Measurements from ENCODE around the gene TULP4.

TULP4 gene, protein sequence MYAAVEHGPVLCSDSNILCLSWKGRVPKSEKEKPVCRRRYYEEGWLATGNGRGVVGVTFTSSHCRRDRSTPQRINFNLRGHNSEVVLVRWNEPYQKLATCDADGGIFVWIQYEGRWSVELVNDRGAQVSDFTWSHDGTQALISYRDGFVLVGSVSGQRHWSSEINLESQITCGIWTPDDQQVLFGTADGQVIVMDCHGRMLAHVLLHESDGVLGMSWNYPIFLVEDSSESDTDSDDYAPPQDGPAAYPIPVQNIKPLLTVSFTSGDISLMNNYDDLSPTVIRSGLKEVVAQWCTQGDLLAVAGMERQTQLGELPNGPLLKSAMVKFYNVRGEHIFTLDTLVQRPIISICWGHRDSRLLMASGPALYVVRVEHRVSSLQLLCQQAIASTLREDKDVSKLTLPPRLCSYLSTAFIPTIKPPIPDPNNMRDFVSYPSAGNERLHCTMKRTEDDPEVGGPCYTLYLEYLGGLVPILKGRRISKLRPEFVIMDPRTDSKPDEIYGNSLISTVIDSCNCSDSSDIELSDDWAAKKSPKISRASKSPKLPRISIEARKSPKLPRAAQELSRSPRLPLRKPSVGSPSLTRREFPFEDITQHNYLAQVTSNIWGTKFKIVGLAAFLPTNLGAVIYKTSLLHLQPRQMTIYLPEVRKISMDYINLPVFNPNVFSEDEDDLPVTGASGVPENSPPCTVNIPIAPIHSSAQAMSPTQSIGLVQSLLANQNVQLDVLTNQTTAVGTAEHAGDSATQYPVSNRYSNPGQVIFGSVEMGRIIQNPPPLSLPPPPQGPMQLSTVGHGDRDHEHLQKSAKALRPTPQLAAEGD (N-terminal part only)

DNA sequence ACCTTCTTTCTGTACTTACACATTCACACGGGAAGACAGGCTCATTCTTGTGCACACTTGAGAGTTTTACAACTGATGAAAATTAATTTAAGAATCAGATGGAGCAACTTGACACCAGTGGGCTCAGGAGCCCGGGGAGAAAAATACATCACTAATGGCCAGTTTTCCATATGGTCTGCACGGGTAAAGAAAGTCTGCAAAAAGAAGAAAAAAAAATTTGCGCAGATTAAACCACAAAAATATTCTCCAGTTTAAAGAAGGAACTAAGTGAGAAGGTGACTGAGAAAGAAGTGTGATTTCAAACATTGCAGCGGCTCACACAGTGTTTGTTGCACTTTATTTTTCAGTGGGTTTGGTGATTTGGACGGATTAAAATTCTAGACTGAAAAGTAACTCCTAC, at the start of gene TULP4:
TSS of gene TULP4 (plus strand) at position 301 of the 400 bp plus-strand sequence. CDS start 1,552 bp downstream, outside the sequence.
- DNase-seq (ENCODE audit: low spot score) = no peak

DNA sequence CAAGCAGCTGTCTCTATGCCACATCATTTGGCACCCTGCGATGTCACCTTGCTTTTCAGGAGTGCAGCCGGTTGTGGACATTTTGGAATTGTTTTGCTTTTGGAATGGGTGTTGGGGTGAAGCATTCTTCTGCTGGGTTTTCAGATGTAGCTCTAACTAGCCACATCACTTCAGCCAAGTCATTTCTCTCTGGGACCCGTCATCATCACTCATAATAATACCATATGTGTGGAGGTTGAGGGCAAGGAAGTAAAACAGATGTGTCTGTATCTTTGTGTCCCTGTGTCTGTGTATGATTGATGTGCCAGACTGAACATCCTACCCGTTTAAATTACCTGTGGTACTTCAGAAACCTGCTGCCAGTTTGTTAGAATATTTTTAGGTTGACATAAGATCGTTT, 49.5 kb upstream of the TULP4 start:
- no peak for DNase-seq (ENCODE audit: low spot score)

GRCh38 chr6:158264180-158264579, 48.1 kb upstream of the TULP4 start:
- DNase-seq (ENCODE audit: low spot score) = no peak

DNA sequence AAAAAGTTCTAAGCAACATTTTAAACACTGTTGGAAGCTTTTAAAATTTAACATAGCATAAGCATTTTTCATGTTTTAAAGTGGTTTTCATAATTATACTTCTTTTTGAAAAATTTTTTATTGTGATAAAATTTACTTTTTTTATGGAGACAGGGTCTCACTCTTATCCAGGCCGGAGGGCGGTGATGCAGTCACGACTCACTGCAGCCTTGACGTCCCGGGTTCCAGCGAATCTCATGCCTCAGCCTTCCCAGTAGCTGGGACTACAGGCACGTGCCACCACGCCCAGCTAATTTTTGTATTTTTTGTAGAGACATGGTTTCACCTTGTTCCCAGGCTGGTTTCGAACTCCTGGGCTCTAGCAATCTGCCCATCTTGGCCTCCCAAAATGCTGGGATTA, 46.1 kb upstream of the TULP4 start:
- DNase-seq (ENCODE audit: low spot score) = no peak

- DNase-seq (ENCODE audit: low spot score) = no peak
Observed at GRCh38 chr6:158268361-158269147, 43.7 kb upstream of the TULP4 start.

- DNase-seq (ENCODE audit: low spot score) = no peak
Observed at GRCh38 chr6:158269657-158270056, 42.6 kb upstream of the TULP4 start.

GRCh38 chr6:158270389-158271127, 41.7 kb upstream of the TULP4 start:
- no peak for DNase-seq (ENCODE audit: low spot score)

- DNase-seq (ENCODE audit: low spot score) = no peak
Observed at GRCh38 chr6:158272324-158272723, 39.9 kb upstream of the TULP4 start.

DNA sequence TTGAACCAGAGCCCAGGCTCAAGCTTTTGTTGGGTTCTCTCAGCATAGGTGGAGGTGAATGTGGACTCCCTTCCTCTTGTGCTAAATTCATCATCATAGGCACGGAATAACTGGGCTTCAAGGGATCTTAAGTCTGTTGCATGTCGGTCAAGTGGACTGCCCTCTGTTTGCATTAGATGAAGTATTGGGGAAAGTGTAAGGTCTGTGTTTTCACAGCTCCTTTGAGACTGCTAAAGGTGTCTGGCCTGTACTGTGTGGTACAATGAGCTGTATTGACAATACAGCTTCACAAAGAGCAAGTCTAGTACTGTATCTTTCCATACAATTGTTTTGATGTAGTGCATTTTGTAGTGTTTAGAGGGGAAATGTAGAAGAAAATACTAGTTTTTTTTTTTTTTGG, 34.3 kb upstream of the TULP4 start:
- no peak for DNase-seq (ENCODE audit: low spot score)

DNA sequence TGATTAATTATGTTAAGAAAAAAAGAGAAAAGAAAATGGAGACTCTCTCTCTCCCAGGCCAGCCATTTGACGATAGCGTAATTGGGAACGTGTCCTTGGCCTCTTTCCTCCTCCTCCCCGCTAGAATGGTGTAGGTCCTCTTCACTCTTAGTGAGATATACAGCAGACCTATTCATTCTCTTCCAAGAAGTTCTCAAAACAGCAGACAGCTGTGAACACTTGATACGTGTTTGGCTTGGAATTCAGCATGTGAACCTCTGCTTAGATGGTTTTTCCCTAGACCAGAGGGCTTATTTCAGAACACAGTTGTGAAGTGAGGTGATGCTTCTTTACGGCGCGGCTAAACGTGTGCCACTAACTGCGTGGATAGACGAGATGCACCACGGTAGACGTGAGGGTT, 32.6 kb upstream of the TULP4 start:
- DNase-seq (ENCODE audit: low spot score) = no peak

GRCh38 chr6:158283304-158283980, 28.8 kb upstream of the TULP4 start:
- DNase-seq (ENCODE audit: low spot score) = peak; percentile 50

DNA sequence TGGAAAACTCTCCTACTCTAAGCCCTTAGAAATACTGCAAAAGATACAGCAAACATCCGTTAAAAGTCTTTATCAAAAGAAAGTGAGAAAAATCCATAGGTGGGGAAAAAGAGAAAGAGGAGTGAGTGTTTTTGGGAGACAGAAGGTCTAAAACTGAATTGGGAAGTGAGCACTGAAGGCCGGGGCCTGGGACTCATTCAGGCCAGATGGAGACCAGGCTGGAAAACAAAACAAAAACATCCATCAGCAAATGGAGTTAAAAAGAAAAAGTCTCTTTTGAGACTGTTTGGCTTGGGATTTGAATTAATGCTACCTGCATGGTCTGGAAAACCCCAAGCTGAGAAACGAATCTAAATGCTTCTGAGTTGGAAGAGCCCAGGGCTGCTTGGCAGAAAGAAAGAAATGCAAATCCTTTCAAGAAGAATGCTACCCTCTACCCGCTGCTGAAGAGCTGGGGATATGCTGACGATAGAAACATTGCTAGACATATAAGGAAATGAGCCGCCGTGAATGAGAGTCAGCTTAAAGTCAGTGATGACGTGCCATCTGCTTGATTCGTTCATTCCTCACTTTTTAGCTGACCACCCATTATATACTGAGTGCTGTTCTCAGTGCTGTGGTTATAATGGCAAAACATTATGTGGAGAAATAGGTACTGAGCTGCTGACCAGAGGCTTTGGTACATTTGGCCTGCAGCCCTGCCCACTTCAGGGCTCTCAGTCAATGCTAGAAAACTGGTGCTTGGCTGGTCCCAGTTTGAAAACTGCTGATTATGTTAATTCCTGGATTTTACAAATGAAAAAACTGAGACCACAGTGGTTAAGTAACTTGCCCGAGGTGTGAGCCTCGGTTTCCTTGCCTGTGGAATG, 28.0 kb upstream of the TULP4 start:
- no peak for DNase-seq (ENCODE audit: low spot score)

- DNase-seq (ENCODE audit: low spot score) = no peak
Observed at GRCh38 chr6:158284876-158285655, 27.2 kb upstream of the TULP4 start.

- no peak for DNase-seq (ENCODE audit: low spot score)
Observed at GRCh38 chr6:158285656-158286021, 26.6 kb upstream of the TULP4 start.

- DNase-seq (ENCODE audit: low spot score) = no peak
Observed at GRCh38 chr6:158286413-158286812, 25.9 kb upstream of the TULP4 start.

- DNase-seq (ENCODE audit: low spot score) = no peak
Observed at GRCh38 chr6:158287047-158287446, 25.2 kb upstream of the TULP4 start.

- DNase-seq (ENCODE audit: low spot score) = no peak
Observed at GRCh38 chr6:158290040-158290439, 22.2 kb upstream of the TULP4 start.

GRCh38 chr6:158290659-158291058, 21.6 kb upstream of the TULP4 start:
- no peak for DNase-seq (ENCODE audit: low spot score)

GRCh38 chr6:158292016-158292415, 20.2 kb upstream of the TULP4 start:
- no peak for DNase-seq (ENCODE audit: low spot score)
